A549 treated with RU486 at 1 μM for 4 hours (cell line): Measurements from ENCODE around the gene DUSP22. TPM values are rescaled to one million over a fixed set of nuclear protein-coding genes. Genes with fewer than 3 reads are reported as not detected.

ENCODE experiments used
- total RNA-seq: library from RNA; stranded (reverse); fragments of 200-300 nt; extraction: Qiagen RNA extraction; gene quantifications from 5 replicates; pipeline ENCODE4 v1.2.3, GENCODE V29; 2022; ENCODE audit warnings: low read depth

Gene DUSP22, protein sequence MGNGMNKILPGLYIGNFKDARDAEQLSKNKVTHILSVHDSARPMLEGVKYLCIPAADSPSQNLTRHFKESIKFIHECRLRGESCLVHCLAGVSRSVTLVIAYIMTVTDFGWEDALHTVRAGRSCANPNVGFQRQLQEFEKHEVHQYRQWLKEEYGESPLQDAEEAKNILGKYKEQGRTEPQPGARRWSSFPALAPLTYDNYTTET
- 10.4 to 15.7 TPM (median 12.4 TPM) in 5 replicates for total RNA-seq

DNA sequence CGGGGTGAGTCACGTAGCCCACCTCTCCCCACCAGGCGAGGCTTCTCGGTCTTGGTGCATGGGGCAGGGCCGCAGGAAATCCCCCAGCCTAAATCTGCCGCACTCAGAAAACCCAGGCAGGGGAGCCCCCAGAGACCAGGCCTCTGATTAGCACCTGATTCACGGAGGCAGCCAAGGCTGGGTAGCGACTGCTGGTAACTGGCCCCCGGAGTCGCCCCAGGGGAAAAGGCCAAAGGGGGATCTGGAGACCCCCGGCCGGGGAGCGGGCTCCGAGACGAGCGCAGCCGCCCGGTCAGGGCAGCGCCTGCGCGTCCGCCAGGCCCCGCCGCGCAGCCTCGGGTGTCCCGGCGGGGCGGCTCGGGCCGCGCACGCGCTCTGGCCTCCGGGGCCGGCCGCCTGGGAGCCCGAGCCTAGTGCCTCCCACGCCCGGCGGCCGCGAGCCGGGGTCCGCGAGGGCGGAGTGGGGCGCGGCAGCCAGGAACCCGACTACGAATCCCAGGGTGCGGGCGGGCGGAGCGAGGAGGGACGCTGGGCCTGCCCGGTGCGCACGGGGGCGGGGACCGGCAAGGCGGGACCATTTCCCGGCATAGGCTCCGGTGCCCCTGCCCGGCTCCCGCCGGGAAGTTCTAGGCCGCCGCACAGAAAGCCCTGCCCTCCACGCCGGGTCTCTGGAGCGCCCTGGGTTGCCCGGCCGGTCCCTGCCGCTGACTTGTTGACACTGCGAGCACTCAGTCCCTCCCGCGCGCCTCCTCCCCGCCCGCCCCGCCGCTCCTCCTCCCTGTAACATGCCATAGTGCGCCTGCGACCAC is at the start of gene DUSP22:
TSS of gene DUSP22 (plus strand) at position 791 of the 809 bp plus-strand sequence. CDS start 53 bp downstream, outside the sequence.

DNA sequence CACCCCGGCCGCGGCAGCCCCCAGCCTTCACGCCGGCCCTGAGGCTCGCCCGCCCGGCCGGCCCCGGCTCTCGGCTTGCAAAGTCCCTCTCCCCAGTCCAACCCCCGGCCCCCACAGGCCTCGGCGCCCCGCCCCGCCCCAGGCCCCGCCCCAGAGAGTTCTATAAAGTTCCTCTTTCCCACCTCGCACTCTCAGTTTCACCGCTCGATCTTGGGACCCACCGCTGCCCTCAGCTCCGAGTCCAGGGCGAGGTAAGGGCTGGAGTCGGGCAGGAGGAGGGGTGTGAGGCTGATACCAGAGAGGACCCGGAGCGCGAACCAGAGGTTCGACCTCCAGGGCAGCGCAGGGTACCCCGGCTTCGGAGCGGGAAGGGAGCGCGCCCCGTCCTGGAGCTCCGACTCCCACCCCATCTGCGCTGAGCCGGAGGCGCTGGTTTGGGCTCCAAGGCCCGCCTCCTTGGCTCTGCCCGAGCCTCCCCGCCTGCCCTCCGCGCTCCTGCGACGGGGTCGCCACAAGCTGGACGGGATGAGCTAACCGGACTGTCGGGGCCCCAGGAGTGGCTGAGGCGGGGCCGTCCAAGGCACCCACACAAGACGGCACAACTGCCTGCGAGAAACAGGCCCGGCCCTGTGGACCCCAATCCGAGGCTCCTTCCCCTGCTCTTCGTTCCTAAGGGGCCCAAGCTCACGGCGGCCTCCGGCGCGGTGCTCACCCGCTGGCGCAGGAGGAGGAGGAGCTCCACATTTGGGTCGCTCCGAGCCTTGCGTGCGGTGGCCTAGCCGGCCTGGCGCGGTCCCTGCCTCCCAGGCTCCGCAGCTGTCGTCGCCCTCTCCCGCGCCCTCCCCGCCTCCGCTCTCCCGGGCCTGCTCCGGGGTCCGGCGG is 99.5 kb downstream of the DUSP22 start, which contains the start of gene IRF4:
TSS of gene IRF4 (plus strand) at position 194 of the 882 bp plus-strand sequence. CDS start 1,401 bp downstream, outside the sequence.

Other genes starting within 250 kb of the DUSP22 start
- 0.05 to 0.19 TPM (median 0.07 TPM) in 5 replicates for gene IRF4, start 99.3 kb downstream of the DUSP22 start, total RNA-seq